NCI-H526 treated with DMSO at 0.1 percent for 48 hours (cell line): Measurements from ENCODE around the gene GLI3.

Experiments
- DNase-seq: peaks from one replicate; lab custom pipeline; 2025; lab: John Stamatoyannopoulos, UW

Gene GLI3

GRCh38 chr7:41927380-41927779 lies 309.6 kb downstream of the GLI3 start:
- no peak for DNase-seq

GRCh38 chr7:41925946-41926345 lies 311.1 kb downstream of the GLI3 start:
- DNase-seq, result no peak

- DNase-seq, result no peak
These were observed 312.2 kb downstream of the GLI3 start for GRCh38 chr7:41924796-41925195.

- DNase-seq, result no peak
These were observed 314.6 kb downstream of the GLI3 start for GRCh38 chr7:41922373-41922772.

GRCh38 chr7:41921453-41921981 lies 315.5 kb downstream of the GLI3 start:
- DNase-seq, result no peak

GRCh38 chr7:41918597-41918996 lies 318.4 kb downstream of the GLI3 start:
- DNase-seq, result no peak

- no peak for DNase-seq
These were observed 320.5 kb downstream of the GLI3 start for GRCh38 chr7:41916450-41916927.

- DNase-seq, result no peak
These were observed 321.1 kb downstream of the GLI3 start for GRCh38 chr7:41915871-41916270.

- no peak for DNase-seq
These were observed 324.0 kb downstream of the GLI3 start for GRCh38 chr7:41912851-41913567.

GRCh38 chr7:41912426-41912825 lies 324.6 kb downstream of the GLI3 start:
- no peak for DNase-seq

GRCh38 chr7:41911792-41912191 lies 325.2 kb downstream of the GLI3 start:
- DNase-seq, result no peak
